ENCODE results near the gene LPCAT1.

Gene LPCAT1

DNA sequence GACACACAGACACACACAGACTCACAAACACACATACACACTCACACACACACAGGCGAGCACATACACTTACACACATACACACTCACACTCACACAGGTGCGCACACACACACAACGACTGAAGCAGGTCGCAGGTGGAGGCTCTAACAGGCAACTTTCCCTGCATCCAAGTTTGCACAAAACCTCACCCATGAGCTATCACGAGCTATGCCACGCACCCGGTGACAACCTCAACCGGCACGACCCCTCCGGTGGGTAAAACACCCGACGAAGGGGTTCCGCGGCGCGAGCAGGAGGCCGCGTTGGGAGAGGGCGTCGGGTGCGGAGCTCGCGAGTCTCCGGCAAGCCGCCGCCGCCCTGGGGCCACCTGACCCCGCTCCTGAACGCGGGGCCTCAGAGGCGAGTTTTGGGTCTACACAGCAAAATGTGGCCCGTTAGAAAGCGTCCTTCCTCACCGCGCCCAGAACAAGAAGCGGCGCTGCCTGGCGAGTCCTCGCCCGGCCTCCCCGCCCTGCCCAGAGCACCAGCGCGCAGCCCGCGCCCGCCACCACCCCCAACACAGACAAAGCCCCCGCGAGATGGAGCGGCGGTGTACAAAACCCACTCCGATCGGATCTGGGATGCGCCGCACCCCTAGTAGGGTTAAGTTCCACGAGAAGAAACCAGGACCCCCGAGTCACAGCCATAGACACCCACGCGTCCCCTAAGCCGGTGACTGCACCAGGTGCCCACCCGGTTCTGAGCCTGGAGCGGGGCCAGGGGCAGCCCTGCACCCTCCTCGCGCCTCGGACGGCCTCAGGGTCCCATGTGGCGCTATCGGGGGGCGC, 79.2 kb downstream of the LPCAT1 start:
- DNase-seq (ENCODE audit: insufficient read length) (no peak), FAIRE-seq (no peak)
- TF ChIP-seq POLR2A (IDR thresholded peaks at IDR 0.05; ENCODE audit: low read depth, low read length) (no peak), TAF1 (IDR thresholded peaks at IDR 0.05; ENCODE audit: borderline replicate concordance, low read depth, low read length) (no peak), POLR2AphosphoS5 (IDR thresholded peaks at IDR 0.05; ENCODE audit: low read depth, low read length) (no peak)

DNA sequence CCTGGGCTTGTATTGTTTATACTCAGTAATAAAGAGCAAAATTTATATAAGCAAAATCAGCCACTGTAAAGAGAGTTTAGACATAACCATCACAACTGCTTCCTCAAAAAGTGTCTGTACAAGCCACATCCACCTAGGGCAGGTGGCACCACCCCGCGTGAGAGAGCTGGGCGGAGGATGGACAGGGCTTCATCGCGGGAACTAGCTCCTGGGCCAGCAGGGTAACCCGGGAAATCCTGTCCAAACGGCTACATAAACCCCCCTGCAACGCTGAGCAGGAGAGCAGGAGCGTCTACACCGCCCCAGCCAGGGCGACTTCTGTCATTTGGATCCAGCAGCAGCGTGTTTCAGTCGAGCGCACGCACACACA, 79.8 kb downstream of the LPCAT1 start:
- DNase-seq (ENCODE audit: insufficient read length) (no peak), FAIRE-seq (no peak)

DNA sequence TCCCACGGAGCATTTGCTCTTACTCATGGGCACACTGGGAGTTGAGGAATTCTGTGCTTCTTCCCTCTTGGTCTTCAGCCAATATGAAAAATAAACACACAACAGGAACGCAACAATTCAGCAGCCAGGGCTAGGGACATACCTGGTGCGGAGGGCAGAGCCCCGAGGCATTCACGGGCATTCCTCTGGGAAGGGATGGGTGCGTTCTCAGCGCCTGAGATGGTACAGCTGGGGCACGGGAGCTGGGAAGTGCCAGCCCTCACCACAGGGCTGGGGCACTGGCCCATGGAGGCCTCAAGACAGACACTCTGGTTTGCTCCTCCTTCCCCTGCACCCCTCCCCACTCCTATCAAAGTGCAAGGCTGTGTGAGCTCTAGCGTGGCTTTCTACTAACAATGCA, 80.6 kb downstream of the LPCAT1 start:
- DNase-seq (ENCODE audit: insufficient read length) (no peak), FAIRE-seq (no peak)
- TF ChIP-seq POLR2AphosphoS5 (IDR thresholded peaks at IDR 0.05; ENCODE audit: low read depth, low read length) (no peak), TAF1 (IDR thresholded peaks at IDR 0.05; ENCODE audit: borderline replicate concordance, low read depth, low read length) (no peak), POLR2A (IDR thresholded peaks at IDR 0.05; ENCODE audit: low read depth, low read length) (no peak)

More for the DNA sequence above, 79.8 kb downstream of the LPCAT1 start:
- no peak for TF ChIP-seq POLR2A (IDR thresholded peaks at IDR 0.05; ENCODE audit: low read depth, low read length)
- TF ChIP-seq TAF1 (IDR thresholded peaks at IDR 0.05; ENCODE audit: borderline replicate concordance, low read depth, low read length): no peak

- no peak for FAIRE-seq
- DNase-seq (ENCODE audit: insufficient read length): no peak
- TF ChIP-seq POLR2A (IDR thresholded peaks at IDR 0.05; ENCODE audit: low read depth, low read length) (no peak), TAF1 (IDR thresholded peaks at IDR 0.05; ENCODE audit: borderline replicate concordance, low read depth, low read length) (no peak), POLR2AphosphoS5 (IDR thresholded peaks at IDR 0.05; ENCODE audit: low read depth, low read length) (no peak)
Observed at GRCh38 chr5:1442222-1443145, 81.3 kb downstream of the LPCAT1 start.

GRCh38 chr5:1441166-1441865, 82.4 kb downstream of the LPCAT1 start:
- TF ChIP-seq POLR2A (IDR thresholded peaks at IDR 0.05; ENCODE audit: low read depth, low read length) (no peak), POLR2AphosphoS5 (IDR thresholded peaks at IDR 0.05; ENCODE audit: low read depth, low read length) (no peak), TAF1 (IDR thresholded peaks at IDR 0.05; ENCODE audit: borderline replicate concordance, low read depth, low read length) (no peak)
- FAIRE-seq (no peak), DNase-seq (ENCODE audit: insufficient read length) (no peak)

DNA sequence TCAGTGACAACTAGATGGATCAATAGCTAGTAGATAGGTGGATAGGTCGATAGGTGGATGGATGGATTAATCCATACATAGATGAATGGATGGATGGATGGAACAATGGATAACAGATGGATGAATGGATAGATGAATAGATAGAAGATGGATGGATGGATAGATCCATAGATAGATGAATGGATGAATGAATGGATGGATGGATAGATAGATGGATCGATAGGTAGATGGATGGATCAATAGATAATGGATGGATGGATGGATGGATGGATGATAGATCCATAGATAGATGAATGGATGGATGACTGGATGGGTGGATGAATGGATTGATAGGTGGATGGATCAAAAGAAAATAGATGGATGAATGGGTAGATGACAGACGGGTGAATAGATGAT, 83.7 kb downstream of the LPCAT1 start:
- no peak for FAIRE-seq
- no peak for DNase-seq (ENCODE audit: insufficient read length)
- TF ChIP-seq TAF1 (IDR thresholded peaks at IDR 0.05; ENCODE audit: borderline replicate concordance, low read depth, low read length) (no peak), POLR2AphosphoS5 (IDR thresholded peaks at IDR 0.05; ENCODE audit: low read depth, low read length) (no peak), POLR2A (IDR thresholded peaks at IDR 0.05; ENCODE audit: low read depth, low read length) (no peak)

GRCh38 chr5:1439388-1440097, 84.2 kb downstream of the LPCAT1 start:
- DNase-seq (ENCODE audit: insufficient read length) (no peak), FAIRE-seq (no peak)
- no peak for TF ChIP-seq POLR2A (IDR thresholded peaks at IDR 0.05; ENCODE audit: low read depth, low read length)
- TF ChIP-seq TAF1 (IDR thresholded peaks at IDR 0.05; ENCODE audit: borderline replicate concordance, low read depth, low read length): no peak
- no peak for TF ChIP-seq POLR2AphosphoS5 (IDR thresholded peaks at IDR 0.05; ENCODE audit: low read depth, low read length)

- no peak for DNase-seq (ENCODE audit: insufficient read length)
- no peak for FAIRE-seq
Observed at GRCh38 chr5:1438871-1439270, 84.9 kb downstream of the LPCAT1 start.

DNA sequence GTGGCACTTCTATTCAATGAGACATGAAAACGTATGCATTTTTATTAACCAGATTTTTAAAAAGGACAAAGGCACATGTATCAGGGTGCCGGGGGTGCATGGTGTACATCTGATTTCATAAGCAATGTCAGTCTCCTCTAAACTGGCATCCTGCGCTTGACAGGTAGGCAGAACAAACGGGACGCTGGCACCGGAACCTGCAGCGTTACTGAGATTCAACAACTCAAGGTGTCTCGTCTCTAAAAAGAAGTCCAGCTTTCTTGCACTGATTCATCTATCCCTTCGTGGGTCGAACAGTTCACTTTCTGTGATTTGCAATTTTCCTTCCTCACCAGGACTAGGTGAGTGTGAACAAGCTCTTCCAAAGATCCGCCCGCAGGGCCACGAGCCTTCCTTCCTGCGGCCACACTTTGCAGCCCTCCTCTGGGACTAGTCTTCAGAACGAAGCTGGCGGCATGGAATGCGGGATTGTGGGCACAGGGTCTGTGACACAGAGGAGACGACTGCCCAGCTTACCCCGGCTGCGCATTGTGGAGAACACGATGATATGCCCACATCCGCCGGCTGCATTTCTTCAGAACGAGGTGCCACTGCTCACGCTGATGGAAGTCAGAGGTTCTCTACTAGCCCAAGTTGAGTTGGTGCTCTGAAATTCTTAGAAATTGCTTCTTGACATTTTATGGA, 85.7 kb downstream of the LPCAT1 start:
- no peak for FAIRE-seq
- DNase-seq (ENCODE audit: insufficient read length): no peak
- TF ChIP-seq TAF1 (IDR thresholded peaks at IDR 0.05; ENCODE audit: borderline replicate concordance, low read depth, low read length) (no peak), POLR2AphosphoS5 (IDR thresholded peaks at IDR 0.05; ENCODE audit: low read depth, low read length) (no peak), POLR2A (IDR thresholded peaks at IDR 0.05; ENCODE audit: low read depth, low read length) (no peak)

More at GRCh38 chr5:1438871-1439270, 84.9 kb downstream of the LPCAT1 start:
- no peak for TF ChIP-seq POLR2A (IDR thresholded peaks at IDR 0.05; ENCODE audit: low read depth, low read length)
- no peak for TF ChIP-seq POLR2AphosphoS5 (IDR thresholded peaks at IDR 0.05; ENCODE audit: low read depth, low read length)
- no peak for TF ChIP-seq TAF1 (IDR thresholded peaks at IDR 0.05; ENCODE audit: borderline replicate concordance, low read depth, low read length)

GRCh38 chr5:1437226-1437829, 86.4 kb downstream of the LPCAT1 start:
- FAIRE-seq: no peak
- TF ChIP-seq TAF1 (IDR thresholded peaks at IDR 0.05; ENCODE audit: borderline replicate concordance, low read depth, low read length) (no peak), POLR2A (IDR thresholded peaks at IDR 0.05; ENCODE audit: low read depth, low read length) (no peak), POLR2AphosphoS5 (IDR thresholded peaks at IDR 0.05; ENCODE audit: low read depth, low read length) (no peak)

More at GRCh38 chr5:1437226-1437829, 86.4 kb downstream of the LPCAT1 start:
- DNase-seq (ENCODE audit: insufficient read length): no peak
